Hematopoietic multipotent progenitor cell treated with erythropoietin and hydrocortisone succinate and interleukin-3 and kit ligand, for 15 days (in vitro differentiated cells): ENCODE measurements around the gene SLPI.

ENCODE experiments used
- DNase-seq: peaks from one replicate; pipeline ENCODE4 v3.0.0-alpha.2; 2015; ENCODE audit warnings: low spot score

SLPI gene

DNA sequence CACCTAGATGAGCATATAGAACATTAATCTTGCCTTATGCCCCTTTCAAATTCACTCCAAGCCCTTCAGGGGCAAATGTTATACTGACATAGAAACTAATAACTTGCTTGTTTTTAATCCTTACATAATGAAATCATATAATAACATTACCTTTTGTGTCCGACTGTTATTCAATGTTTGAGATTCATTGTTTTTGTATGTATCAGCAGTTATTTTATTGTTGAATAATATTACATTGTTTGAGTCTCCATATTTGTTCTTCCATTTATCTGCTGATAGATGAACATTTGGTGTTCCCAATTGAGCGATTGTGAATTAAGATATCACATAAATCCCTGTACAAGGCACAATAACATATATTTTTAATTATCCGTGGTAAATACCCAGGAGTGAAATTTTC lies 41.5 kb downstream of the SLPI start:
- DNase-seq: no peak

DNA sequence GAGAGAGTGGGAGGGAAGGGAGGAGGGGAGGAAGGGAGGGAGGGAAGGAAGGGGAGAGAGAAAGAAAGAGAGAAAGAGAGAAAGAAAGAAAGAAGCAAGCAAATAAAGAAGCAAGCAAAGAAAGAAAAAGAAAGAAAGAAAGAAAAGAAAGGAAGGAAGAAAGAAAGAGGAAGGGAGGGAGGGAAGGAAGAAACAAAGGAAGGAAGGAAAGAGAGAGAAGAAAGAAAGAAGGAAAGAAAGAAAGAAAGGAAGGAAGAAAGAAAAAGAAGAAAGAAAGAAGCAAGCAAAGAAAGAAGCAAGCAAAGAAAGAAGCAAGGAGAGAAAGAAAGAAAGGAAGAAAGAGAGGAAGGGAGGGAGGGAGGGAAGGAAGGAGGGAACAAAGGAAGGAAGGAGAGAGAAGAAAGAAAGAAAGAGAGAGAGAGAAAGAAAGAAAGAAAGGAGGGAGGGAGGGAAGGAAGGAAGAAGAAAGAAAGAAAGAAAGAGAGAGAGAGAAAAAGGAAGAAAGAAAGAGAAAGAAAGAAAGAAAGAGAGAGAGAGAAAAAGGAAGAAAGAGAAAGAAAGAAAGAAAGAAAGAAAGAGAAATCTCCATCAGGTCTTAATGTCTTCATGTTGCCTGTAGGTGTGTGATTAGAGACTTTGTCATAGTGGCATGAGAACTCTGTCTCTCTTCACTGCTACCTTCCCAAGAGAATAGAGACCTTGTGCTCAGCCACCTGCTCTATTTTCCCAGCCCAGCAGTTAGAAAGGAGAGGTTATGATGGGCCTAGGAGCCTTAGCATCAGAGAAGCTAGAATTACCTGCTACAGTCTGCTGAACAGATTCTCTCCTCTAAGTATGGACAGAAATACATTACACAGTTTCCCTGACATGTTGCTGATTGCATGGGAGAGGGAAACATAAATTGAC lies 42.5 kb downstream of the SLPI start:
- no peak for DNase-seq

DNA sequence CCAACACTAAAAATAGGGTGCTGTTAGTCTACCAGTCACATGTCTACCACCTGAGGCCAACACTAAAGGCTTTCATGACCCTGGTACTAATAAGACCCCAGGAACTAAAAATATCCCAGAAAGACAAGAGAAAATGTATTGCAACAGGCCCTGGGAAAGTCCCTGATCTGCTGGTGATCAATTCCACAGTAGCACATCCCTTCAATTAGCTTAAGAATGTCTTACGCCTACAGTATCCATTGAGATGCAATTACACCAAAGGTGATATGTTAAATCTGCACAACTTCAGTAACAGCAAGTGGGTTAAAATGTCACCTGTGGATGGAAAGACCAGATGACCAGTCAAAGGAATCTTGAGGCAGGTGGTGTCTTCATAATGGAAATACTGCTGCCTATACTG lies 44.4 kb downstream of the SLPI start:
- DNase-seq: no peak

DNA sequence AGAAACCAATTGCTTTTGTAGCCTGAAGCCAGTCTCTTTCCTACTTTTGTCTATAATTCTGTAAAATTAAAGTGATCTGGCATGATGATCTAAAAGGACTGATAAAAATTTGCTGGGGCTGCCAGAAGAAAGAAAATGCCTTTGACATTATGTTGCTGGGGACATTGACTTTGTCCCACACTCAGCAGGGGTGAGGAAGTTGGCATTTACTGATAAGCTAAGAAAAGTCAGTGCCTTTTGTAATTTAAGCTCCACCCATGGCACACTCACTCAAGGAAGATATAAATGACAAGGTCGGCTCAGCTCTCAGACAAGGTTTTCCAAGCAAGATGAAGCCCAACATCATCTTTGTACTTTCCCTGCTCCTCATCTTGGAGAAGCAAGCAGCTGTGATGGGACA lies 47.6 kb downstream of the SLPI start, which contains the start of gene SEMG1:
SEMG1 (plus strand) TSS at position 309 of the 400 bp plus-strand sequence; CDS start at position 330, 21 bp downstream.
- DNase-seq: no peak
